ENCODE data around the gene LTB4R.

The LTB4R gene

GRCh38 chr14:24285351-24285750 is 26.0 kb upstream of the LTB4R start:
- peaks cover 4% of the 10 kb centered on the region; the same call in 1 of the 2 replicates for H3K36me3 ChIP-seq (ENCODE audit: insufficient read depth, low read length)
- H3K4me1 ChIP-seq (ENCODE audit: insufficient read depth, low read length): no peaks in the 10 kb centered on the region
- no peaks in the 10 kb centered on the region for H3K9me3 ChIP-seq (ENCODE audit: control insufficient read depth, insufficient read depth, low read length)
- H3K9ac ChIP-seq (ENCODE audit: low read depth, low read length): no peak overlapping the region

- H3K4me1 ChIP-seq (ENCODE audit: insufficient read depth, low read length): no peaks in the 10 kb centered on the region
- peaks cover 7% of the 10 kb centered on the region for H3K36me3 ChIP-seq (ENCODE audit: insufficient read depth, low read length)
- H3K9me3 ChIP-seq (ENCODE audit: control insufficient read depth, insufficient read depth, low read length): no peaks in the 10 kb centered on the region
- H3K9ac ChIP-seq (ENCODE audit: low read depth, low read length): no peak overlapping the region
Measured at GRCh38 chr14:24286996-24287395, 24.3 kb upstream of the LTB4R start.

GRCh38 chr14:24289649-24290280 is 21.5 kb upstream of the LTB4R start:
- H3K36me3 ChIP-seq (ENCODE audit: insufficient read depth, low read length): peaks cover 7% of the 10 kb centered on the region
- H3K4me1 ChIP-seq (ENCODE audit: insufficient read depth, low read length): no peaks in the 10 kb centered on the region
- H3K9ac ChIP-seq (ENCODE audit: low read depth, low read length): no peak overlapping the region
- no peaks in the 10 kb centered on the region for H3K9me3 ChIP-seq (ENCODE audit: control insufficient read depth, insufficient read depth, low read length)

- no peaks in the 10 kb centered on the region for H3K4me1 ChIP-seq (ENCODE audit: insufficient read depth, low read length)
- H3K36me3 ChIP-seq (ENCODE audit: insufficient read depth, low read length): peaks cover 8% of the 10 kb centered on the region
- H3K9ac ChIP-seq (ENCODE audit: low read depth, low read length): no peak overlapping the region
- H3K9me3 ChIP-seq (ENCODE audit: control insufficient read depth, insufficient read depth, low read length): no peaks in the 10 kb centered on the region
Measured at GRCh38 chr14:24290746-24291145, 20.6 kb upstream of the LTB4R start.

GRCh38 chr14:24291446-24292117 is 19.7 kb upstream of the LTB4R start:
- H3K9me3 ChIP-seq (ENCODE audit: control insufficient read depth, insufficient read depth, low read length): no peaks in the 10 kb centered on the region
- H3K36me3 ChIP-seq (ENCODE audit: insufficient read depth, low read length): peaks cover 11% of the 10 kb centered on the region
- H3K9ac ChIP-seq (ENCODE audit: low read depth, low read length): no peak overlapping the region
- peaks cover 3% of the 10 kb centered on the region for H3K4me1 ChIP-seq (ENCODE audit: insufficient read depth, low read length)

- peaks cover 11% of the 10 kb centered on the region for H3K36me3 ChIP-seq (ENCODE audit: insufficient read depth, low read length)
- H3K9me3 ChIP-seq (ENCODE audit: control insufficient read depth, insufficient read depth, low read length): no peaks in the 10 kb centered on the region
- H3K9ac ChIP-seq (ENCODE audit: low read depth, low read length): no peak overlapping the region
- peaks cover 8% of the 10 kb centered on the region for H3K4me1 ChIP-seq (ENCODE audit: insufficient read depth, low read length)
Measured at GRCh38 chr14:24292118-24292807, 19.0 kb upstream of the LTB4R start.

- Histone ChIP-seq H3K36me3 (ENCODE audit: insufficient read depth, low read length) (peaks cover 11% of the 10 kb centered on the region), H3K9me3 (ENCODE audit: control insufficient read depth, insufficient read depth, low read length) (no peaks in the 10 kb centered on the region)
Measured at GRCh38 chr14:24293525-24293924, 17.8 kb upstream of the LTB4R start.

GRCh38 chr14:24296341-24297157 is 14.8 kb upstream of the LTB4R start:
- Histone ChIP-seq H3K4me1 (ENCODE audit: insufficient read depth, low read length) (peaks cover 11% of the 10 kb centered on the region), H3K9ac (ENCODE audit: low read depth, low read length) (no peak overlapping the region), H3K9me3 (ENCODE audit: control insufficient read depth, insufficient read depth, low read length) (no peaks in the 10 kb centered on the region), H3K36me3 (ENCODE audit: insufficient read depth, low read length) (peaks cover 4% of the 10 kb centered on the region)

More at GRCh38 chr14:24293525-24293924, 17.8 kb upstream of the LTB4R start:
- no peak overlapping the region for H3K9ac ChIP-seq (ENCODE audit: low read depth, low read length)
- H3K4me1 ChIP-seq (ENCODE audit: insufficient read depth, low read length): peaks cover 11% of the 10 kb centered on the region

- H3K36me3 ChIP-seq (ENCODE audit: insufficient read depth, low read length): peaks cover 7% of the 10 kb centered on the region
- H3K4me1 ChIP-seq (ENCODE audit: insufficient read depth, low read length): peaks cover 11% of the 10 kb centered on the region
- no peak overlapping the region for H3K9ac ChIP-seq (ENCODE audit: low read depth, low read length)
- no peaks in the 10 kb centered on the region for H3K9me3 ChIP-seq (ENCODE audit: control insufficient read depth, insufficient read depth, low read length)
Measured at GRCh38 chr14:24297190-24297964, 13.9 kb upstream of the LTB4R start.

GRCh38 chr14:24298892-24299254 is 12.4 kb upstream of the LTB4R start:
- Histone ChIP-seq H3K9ac (ENCODE audit: low read depth, low read length) (peak overlapping the region; percentile 86), H3K9me3 (ENCODE audit: control insufficient read depth, insufficient read depth, low read length) (no peaks in the 10 kb centered on the region), H3K4me1 (ENCODE audit: insufficient read depth, low read length) (peaks cover 11% of the 10 kb centered on the region), H3K36me3 (ENCODE audit: insufficient read depth, low read length) (peaks cover 7% of the 10 kb centered on the region)

- H3K4me1 ChIP-seq (ENCODE audit: insufficient read depth, low read length): peaks cover 11% of the 10 kb centered on the region
- H3K36me3 ChIP-seq (ENCODE audit: insufficient read depth, low read length): peaks cover 11% of the 10 kb centered on the region
- H3K9me3 ChIP-seq (ENCODE audit: control insufficient read depth, insufficient read depth, low read length): no peaks in the 10 kb centered on the region
- H3K9ac ChIP-seq (ENCODE audit: low read depth, low read length): peak within 1 kb of the TSS; percentile 86
Measured at GRCh38 chr14:24299255-24300191, 11.8 kb upstream of the LTB4R start, which contains the start of the genes DHRS1 and NOP9. TSS of gene DHRS1 (minus strand) at chr14:24299780. CDS start at chr14:24299106, 674 bp downstream. TSS of gene NOP9 (plus strand) at chr14:24299850. CDS start at chr14:24299955, 105 bp downstream.

GRCh38 chr14:24300326-24300980 is 10.8 kb upstream of the LTB4R start:
- Histone ChIP-seq H3K4me1 (ENCODE audit: insufficient read depth, low read length) (peaks cover 11% of the 10 kb centered on the region), H3K9me3 (ENCODE audit: control insufficient read depth, insufficient read depth, low read length) (no peaks in the 10 kb centered on the region), H3K36me3 (ENCODE audit: insufficient read depth, low read length) (peaks cover 14% of the 10 kb centered on the region), H3K9ac (ENCODE audit: low read depth, low read length) (peak overlapping the region; percentile 86)

All from ES-I3 (cell line).